ENCODE results near the gene SMIM31.

Gene SMIM31

DNA sequence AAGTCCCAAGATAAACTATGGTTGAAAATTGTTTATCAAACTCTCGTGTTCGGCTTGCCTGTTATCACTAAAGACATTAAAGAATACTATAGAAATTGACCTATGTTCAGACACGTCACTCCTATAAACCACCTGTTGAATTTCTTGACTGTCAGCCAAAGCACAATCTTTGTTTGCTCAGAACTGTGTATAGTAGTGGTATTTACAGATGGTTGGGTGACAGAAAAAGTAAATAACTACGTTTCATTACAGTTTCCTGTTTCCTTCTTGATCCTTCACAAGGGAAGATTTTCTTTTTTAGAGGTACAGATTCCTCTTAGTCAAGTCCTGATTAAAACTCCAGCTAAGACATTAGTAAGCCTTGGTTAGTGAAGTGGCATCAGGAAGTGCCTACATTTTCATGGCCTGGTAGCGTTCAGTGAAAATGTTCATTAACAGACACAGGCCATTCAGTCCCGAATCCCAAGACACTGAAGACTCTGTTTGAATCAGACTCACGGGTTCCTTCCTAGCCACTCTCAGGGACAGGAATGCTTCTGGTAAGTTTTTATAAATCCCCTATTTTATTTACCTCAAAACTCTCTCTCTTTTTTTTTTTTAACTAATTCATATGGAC is at the start of gene SMIM31:
Gene SMIM31, plus strand, starts transcription at position 259 of the 616 bp plus-strand sequence. CDS start 16,313 bp downstream, outside the sequence.
- FAIRE-seq = no peak

DNA sequence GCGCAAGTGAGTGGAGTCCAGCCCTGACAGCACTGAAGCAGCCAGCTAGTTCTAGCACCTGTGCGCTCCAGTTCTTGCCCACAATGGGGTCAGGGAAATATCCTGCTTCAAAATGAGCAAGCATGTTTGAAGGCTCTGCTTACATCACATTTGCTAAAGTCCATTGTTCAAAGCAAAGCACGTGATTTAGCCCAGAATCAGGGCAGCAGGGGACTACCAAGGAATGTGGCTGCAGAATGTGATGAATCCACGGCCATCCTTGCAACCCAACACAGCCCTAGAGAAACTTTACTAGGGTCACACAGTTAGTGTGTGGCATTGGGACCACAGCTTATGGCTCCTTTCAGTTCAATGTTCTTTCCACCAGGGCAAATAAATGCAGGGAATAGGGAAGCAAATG is 47.3 kb upstream of the SMIM31 start:
- DNase-seq (ENCODE audit: insufficient read length, low spot score) (no peak), FAIRE-seq (peak; percentile 28)

More for the DNA sequence above, at the start of gene SMIM31:
- no peak for DNase-seq (ENCODE audit: insufficient read length, low spot score)

DNA sequence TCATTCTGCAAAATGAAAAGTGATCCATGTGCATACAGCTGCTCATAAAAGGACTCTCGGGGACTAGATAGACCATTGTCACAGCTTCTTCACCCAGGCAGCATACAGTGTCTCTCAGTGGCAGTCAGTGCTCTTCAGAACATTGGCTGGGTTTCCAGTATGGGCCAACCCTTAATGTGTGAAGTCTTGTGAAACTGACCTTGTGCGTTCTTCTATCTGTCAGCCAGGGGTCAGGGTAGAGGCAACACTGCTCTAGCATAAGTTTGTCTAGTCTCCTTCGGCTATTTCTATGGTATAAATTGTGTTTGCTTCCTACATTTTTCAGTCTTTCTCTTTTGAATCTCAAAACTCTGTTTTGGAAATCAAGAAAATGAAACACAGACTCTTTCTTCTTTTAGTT is 37.0 kb upstream of the SMIM31 start:
- FAIRE-seq = no peak
- DNase-seq (ENCODE audit: insufficient read length, low spot score) = peak; percentile 3

DNA sequence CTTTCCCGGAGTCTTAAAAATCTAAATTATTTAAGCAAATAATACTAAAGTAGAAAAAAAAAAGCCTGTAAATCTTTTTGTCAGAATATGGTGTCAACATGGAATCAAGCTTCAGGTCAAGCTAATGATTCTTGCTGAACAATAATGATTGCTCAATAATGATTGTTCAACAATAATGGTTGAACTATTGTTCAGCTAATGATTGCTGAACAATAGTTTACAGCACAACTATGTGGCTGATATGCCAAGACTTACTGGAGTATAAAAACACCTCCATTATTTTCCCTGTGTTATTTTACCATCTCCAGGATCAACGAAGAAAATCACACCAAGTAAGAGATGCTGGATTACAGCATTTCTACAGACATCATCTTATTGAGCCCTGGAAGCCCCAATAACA is 35.1 kb upstream of the SMIM31 start:
- FAIRE-seq (no peak), DNase-seq (ENCODE audit: insufficient read length, low spot score) (no peak)

DNA sequence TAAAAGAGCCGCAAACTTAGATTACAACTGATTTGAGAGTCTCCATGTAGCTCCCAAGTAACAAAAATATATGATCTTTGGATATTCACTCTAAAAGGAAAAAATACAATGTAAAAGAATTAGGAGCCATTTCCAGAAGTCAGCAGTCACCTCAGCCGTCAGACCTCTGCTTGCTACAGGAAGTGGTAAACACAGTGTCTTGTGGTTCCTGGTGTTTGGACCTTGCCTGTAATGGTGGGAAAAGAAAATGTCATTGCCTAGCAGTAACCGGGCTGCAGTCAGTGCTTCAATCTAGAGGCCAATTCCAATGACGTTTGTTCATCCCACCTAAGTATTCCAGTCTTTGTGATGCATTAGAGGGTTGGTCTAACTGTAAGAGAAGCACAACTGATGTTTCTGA is 28.9 kb upstream of the SMIM31 start:
- DNase-seq (ENCODE audit: insufficient read length, low spot score) (no peak), FAIRE-seq (no peak)

DNA sequence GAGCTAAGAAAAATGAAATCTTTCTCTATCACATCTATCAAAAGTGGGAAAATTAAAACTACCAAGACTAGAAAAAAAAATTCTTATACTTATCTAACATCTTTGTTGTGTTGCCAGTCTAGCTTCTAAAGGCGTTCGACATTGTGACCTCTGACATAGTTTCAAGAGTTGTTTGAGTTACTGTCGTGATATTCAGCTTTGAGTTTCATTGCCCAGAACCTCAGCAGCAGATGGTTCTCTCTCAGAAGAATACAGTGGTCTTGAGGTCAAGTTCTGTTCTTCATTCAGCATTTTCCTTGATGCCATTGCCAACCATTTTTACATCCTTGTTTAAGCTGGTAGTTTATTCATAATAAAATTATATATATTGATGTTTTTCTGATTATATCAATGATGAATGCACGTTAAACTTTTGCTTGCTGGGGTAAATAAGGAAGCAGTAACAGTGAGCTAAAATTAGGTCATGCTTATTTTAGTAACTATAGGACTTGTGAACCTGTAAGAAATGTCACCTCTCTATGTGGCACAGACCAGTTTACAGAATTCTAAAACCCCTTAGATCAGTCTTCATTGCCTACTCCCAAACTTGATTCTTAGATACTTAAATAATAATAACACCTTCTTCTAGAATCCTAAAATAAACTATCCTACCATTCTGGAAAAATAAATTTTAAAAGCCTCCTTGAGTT is 23.1 kb upstream of the SMIM31 start:
- FAIRE-seq (no peak), DNase-seq (ENCODE audit: insufficient read length, low spot score) (no peak)

DNA sequence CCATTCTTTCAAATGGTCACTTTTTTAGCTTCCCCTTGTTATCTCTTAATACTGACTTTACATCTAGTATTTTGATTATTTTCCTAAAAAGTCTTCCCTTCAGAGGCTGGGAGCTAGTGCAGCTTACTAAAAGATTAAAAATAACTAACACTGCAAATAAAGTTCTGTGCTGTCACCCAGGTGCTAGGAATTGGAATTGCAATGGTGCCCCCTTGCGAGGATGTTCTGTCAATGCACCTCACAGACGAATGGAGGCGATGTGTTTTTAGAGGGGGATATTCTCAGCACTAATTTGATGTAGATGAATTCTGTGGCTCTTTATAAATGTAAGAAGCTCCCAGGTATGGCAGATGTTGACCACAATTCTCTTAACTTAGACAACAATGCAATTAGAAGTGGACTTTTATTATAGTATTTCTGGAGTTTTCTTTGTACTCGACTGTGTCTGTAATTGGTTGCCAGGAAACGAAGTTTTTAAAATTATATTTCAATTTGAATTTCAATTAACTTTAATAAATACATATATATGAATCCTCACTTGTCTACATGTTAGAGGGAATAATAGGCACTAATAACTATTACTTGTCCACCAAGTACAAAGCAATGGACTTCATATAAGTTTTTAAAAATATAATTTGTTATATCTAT is 22.0 kb upstream of the SMIM31 start:
- DNase-seq (ENCODE audit: insufficient read length, low spot score) (peak; percentile 51), FAIRE-seq (no peak)

DNA sequence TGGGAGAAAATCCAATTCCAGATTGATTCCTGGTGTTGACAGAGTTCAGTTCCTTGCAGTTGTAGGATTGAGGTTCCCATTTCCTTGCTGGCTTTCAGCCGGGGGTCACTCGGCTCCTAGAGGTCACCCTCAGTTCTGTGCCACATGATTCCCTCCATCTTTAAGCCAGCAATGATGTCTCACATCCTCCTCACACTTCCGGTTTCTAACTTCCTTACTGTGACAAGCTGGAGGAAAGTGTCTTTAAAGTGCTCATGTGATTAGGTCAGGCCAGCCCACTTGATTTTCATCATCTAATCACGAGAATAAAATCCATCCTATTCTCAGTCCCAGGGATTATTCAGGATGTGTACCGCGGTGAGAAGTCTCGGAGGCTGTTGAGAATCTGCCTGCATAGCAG is 19.4 kb upstream of the SMIM31 start:
- DNase-seq (ENCODE audit: insufficient read length, low spot score) (no peak), FAIRE-seq (peak; percentile 33)

DNA sequence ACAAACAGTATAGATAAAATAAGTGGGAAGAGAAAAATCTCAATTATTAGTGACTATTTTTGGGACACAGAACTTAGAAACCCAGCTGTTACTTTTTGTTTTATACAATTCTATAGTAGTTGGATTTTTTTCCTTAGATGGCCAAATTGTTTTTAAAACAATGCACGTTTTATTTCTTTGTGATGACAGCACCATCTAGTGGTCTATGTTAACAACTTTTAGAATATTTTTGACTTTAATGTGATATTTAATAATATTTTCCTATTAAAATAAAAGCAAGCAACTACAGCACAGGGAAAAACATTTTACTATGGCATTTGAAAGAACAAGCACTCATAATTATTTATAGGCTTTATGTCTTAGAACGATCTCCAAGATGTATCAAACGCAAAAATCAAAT is 5.6 kb upstream of the SMIM31 start:
- peak; percentile 23 for DNase-seq (ENCODE audit: insufficient read length, low spot score)
- FAIRE-seq = no peak

DNA sequence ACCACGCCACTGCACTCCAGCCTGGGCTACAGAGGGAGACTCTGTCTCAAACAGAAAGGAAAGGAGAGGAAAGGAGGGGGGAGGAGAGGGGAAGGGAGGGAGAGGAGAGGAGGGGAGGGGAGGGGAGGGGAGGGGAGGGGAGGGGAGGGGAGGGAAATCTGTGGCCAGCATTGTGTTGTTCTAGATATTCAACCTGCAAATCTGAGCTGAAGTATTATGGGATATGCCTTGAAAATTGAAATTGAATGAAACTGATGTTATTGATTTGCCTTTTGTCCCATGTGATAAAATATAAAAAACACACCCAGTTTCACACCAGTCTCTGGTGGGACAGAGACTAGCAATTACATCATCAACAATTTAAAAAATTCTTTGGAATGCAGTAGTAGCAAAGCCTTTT is 1.5 kb downstream of the SMIM31 start:
- FAIRE-seq = no peak
- DNase-seq (ENCODE audit: insufficient read length, low spot score) = no peak

DNA sequence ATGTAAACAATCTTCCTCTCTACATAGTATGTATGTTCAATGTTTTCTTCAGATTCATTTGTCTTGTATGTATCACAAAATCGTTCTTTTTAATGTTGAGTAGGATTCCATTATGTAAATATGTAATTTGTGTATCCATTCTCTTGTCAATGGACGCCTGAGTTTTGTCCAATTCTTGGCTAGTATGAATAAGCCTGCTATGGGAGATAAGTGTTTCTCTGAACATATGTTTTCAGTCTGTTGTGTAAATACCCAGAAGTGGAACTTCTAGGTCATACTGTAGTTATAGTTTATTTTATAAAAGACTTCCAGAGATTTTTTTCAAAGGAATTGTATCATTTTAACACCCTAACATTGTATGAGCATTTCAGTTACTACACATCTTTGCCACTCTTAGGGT is 2.8 kb downstream of the SMIM31 start:
- FAIRE-seq (no peak), DNase-seq (ENCODE audit: insufficient read length, low spot score) (no peak)

DNA sequence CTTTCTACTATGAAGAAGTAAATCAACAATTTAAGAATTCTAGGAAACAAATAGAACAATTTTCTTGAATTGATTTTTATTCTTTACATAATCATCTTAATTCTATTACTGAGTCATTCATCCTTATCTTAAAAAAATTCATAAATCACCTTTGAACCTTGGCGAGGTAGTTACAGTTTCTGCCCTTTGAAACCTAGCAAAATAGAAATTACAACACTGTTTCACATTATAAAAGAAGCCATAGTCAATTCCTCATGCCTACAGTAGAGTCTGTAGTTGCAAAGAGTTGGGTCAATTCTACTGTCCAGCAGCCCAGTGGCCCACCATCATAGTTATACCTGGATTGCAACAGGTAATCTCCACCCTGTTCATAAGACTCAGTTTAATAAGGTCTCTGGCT is 7.3 kb downstream of the SMIM31 start:
- no peak for DNase-seq (ENCODE audit: insufficient read length, low spot score)
- no peak for FAIRE-seq

DNA sequence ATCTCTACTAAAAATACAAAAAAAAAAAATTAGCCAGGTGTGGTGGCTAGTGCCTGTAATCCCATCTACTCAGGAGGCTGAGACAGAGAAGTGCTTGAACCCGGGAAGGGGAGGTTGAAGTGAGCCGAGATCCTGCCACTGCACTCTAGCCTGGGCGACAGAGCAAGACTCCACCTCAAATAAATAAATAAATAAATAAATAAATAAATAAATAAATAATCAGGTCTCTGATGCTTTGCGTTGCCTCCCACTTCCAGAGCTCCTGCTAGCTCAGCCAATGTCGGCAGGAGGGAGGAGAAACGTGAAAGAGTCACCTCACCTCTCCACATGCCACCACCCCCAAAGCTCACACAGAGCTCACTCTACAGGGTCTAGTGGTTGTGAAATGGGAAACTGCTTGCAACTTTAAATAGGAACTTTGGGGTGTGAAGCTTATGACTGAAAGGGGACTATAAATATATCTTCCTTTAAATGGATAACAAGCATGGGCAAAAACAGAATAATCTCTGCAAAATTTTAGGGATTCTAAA is 7.9 kb downstream of the SMIM31 start:
- no peak for FAIRE-seq
- DNase-seq (ENCODE audit: insufficient read length, low spot score) = no peak

DNA sequence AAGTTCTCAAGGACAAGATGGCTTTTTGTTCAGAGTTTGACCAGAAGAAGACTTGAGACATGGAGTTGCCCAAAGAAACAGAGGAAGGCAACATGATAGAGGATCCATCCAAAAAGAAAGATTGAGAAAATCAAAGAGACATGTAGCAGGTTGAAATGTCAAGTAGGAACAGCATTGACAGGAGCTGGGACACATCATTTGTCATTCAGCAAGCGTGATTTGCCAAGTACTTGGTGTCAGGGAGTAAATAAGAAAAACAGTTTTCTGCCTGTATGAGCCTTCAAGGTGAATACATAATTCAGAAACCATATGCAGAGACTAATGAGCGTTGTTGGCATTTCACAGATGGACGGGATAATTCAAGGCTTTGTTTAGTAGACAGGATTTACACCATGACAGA is 11.2 kb downstream of the SMIM31 start:
- no peak for FAIRE-seq
- DNase-seq (ENCODE audit: insufficient read length, low spot score) = no peak

DNA sequence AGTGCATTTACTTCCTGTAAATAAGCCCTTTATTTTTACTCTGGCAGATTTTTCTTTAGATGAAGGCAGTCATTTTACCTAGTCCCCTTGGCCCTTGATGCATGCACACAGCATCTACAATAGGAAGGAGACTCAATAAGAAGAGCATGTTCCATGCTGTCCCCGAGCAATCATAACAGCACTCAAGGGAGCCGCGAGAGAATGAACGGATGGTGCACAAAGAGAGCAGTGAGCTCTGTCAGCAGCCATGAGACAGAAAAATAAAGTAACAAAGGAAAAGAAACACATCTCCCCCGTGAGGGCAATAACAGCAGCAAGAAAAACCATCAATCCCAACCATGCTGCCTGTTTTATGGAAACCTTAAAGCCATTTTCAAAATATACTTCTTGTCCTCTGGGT is 11.9 kb downstream of the SMIM31 start:
- DNase-seq (ENCODE audit: insufficient read length, low spot score) (no peak), FAIRE-seq (no peak)

DNA sequence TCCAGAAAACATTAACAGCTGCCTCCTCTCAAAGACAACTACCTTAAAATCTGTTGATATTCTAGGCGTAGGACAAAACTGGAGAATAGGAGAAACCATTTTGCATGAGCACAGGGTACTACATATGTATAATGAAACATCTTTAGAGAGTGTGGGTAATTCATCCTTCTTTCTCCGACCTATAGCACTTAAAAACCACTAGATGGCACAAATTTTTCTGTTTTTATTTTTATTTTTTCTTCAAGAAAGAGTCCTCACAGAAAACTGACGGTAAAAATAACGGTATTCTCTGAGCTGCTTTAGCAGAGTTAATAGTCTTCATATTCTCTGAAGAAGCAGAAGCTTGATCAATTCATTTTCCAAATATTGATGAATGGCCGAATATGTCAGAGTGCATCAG is 14.6 kb downstream of the SMIM31 start:
- FAIRE-seq = no peak

DNA sequence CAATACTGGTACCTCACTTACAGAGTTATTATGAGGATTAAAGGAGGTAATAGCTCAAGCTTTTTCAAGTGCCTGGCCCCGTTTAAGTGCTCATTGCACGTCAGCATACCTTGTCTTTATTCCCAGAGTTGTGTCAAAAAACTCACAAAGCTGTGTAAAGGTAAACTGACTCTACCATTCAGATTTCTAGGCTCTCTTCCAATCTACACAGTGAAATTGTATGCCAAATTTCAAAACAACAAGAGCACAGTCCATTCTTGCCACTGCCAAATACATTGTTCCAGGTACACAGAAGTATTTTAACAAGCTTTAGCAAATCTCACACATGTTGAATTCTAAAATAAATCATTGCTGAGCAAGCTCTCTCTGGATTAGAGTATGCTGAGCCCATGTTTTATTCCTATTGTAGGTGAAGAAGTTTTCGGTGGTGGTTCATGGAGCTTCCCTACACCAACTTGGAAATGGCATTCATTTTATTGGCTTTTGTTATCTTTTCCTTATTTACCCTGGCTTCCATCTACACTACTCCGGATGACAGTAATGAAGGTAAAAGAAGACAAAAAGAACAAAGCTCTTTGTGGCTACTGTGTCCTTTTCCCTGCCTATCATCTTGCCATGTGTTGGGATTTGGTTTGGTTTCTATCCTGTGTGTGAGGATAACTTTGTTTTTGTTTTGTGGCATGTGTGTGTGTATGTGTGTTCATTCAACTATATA is 16.2 kb downstream of the SMIM31 start:
- DNase-seq (ENCODE audit: insufficient read length, low spot score) = no peak
- no peak for FAIRE-seq

More for the DNA sequence above, 14.6 kb downstream of the SMIM31 start:
- no peak for DNase-seq (ENCODE audit: insufficient read length, low spot score)

DNA sequence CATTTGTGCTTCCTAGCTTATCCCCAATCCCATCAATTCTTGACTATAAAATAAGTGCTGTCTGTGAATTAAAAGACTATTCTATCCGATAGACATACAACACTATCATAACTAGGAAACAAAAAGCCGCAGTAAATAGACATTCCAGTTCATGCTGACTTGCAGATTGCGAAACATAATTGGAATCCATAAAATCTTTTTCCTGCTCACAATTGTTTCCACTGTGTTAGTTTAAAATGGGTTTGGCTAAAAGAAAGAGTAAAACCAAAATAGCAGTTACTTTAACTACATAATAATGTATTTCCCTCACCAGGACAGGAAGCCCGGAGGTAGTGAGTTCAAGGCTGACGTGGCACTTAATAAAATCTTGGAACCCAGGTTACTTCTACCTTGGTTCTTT is 17.2 kb downstream of the SMIM31 start:
- no peak for FAIRE-seq

DNA sequence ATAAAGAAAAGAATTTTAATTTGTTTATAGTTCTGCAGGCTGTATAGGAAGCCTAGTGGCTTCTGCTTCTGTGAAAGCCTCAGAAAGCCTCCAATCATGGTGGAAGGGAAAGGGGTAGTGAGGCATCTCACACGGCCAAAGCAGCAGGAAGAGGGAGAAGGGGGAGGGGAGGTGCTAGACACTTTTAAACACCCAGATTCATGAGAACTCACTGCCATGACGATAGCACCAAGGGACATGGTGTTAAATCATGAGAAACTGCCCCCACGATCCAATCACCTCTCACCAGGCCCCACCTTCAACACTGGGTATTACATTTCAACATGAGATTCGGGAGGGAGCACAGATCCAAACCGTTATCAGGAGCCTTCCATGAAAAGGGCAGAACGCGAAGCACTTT is 18.1 kb downstream of the SMIM31 start:
- FAIRE-seq (no peak), DNase-seq (ENCODE audit: insufficient read length, low spot score) (no peak)

More for the DNA sequence above, 17.2 kb downstream of the SMIM31 start:
- DNase-seq (ENCODE audit: insufficient read length, low spot score) = no peak

DNA sequence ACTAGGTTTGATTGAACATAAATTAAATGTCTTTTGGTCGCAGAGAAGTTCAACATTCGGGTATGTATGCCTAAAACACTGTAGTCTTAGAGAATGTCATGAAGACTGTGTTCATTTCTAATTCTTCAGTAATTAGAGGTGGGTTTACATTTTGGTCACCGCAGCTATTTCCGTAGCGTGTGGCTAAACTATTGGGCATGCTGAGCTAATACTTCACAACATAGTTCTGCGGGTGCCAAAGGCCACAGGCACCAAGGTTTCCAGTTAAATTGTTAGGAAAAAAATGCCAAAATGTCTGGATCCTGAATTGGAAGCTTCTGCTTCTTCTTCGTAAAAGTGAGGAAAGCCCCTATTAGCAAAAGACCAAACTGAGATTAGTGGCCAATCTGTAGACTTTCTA is 25.1 kb downstream of the SMIM31 start:
- FAIRE-seq (no peak), DNase-seq (ENCODE audit: insufficient read length, low spot score) (no peak)

DNA sequence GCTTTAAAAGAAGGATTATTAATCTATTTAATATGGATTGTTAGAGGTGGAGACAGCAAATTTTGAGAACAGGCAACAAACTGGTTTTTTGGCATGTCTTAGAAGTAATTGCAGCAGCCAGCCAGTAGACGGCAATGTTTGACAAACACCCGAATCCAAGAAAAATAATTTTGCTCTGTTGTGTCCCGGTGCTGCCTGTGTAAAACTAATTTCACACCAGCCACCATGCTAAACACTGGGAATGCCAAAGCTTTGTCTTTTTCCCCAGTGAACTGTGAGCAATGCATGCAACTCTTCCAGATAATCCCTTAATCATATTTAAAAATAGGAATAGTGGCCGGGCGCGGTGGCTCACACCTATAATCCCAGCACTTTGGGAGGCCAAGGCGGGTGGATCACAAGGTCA is 25.9 kb downstream of the SMIM31 start:
- FAIRE-seq (no peak), DNase-seq (ENCODE audit: insufficient read length, low spot score) (peak; percentile 29)
